B cell (primary cell): Measurements from ENCODE around the gene LGALS3. TPM values are rescaled to one million over a fixed set of nuclear protein-coding genes. Genes with fewer than 3 reads are reported as not detected.

Experiments used
- ATAC-seq: fragments of 200-7000 bp; cut with Tn5 transposase; one replicate; pipeline ENCODE4 v1.10.0; 2021; ENCODE audit warnings: low read depth, mild to moderate bottlenecking, moderate number of reproducible peaks, moderate library complexity
- CTCF ChIA-PET: fragments of 350-600 bp; sonication (Branson Sonifier 250); formaldehyde crosslinking; loops from one replicate; lab custom pipeline; 2021; ENCODE audit warnings: antibody characterized with exemption, inconsistent platforms; lab: Charles Lee
- POLR2A ChIA-PET: fragments of 350-600 bp; sonication (Branson Sonifier 250); formaldehyde crosslinking; loops from one replicate; lab custom pipeline; 2021; ENCODE audit warnings: antibody characterized with exemption; lab: Charles Lee
- DNase-seq: peaks from one replicate; pipeline ENCODE4 v3.0.0; 2013
- H2AFZ ChIP-seq: 2 replicates; pipeline ENCODE4 v1.6.1; 2012; ENCODE audit warnings: mild to moderate bottlenecking, low read depth, low read length; ENCODE audit not compliant: insufficient read depth, poor library complexity, severe bottlenecking
- H3K27ac ChIP-seq, 2 donors: 1 replicate in 1 of 2; 2 replicates in 1 of 2; pipeline ENCODE4 v1.5.1; 2012 to 2013; ENCODE audit warnings: low read length in 2 of 2, mild to moderate bottlenecking in 2 of 2, moderate library complexity in 1 of 2
- H3K27me3 ChIP-seq, 4 experiments: fragments of 200-600 bp in 1 of 4; sonication (generic) in 1 of 4; replicated peaks in 1 of 4; 1 replicate in 2 of 4; 2 replicates in 2 of 4; pipeline versions ENCODE4 v1.6.1 to v1.7.0; 2013 to 2016; ENCODE audit warnings: low read length in 3 of 4, mild to moderate bottlenecking in 2 of 4, mixed read lengths in 1 of 4, moderate library complexity in 1 of 4; ENCODE audit not compliant: insufficient read depth in 4 of 4, control insufficient read depth in 3 of 4; ENCODE audit errors: control extremely low read depth in 1 of 4
- H3K36me3 ChIP-seq, 2 experiments: replicated peaks in 1 of 2; 1 replicate in 1 of 2; 2 replicates in 1 of 2; pipeline versions ENCODE4 v1.6.1 to v1.7.1; 2013; ENCODE audit warnings: low read length in 1 of 2; ENCODE audit not compliant: insufficient read depth in 2 of 2, control insufficient read depth in 1 of 2; ENCODE audit errors: control extremely low read depth in 1 of 2, extremely low read depth in 1 of 2
- H3K4me1 ChIP-seq, 2 donors: fragments of 200-600 bp in 1 of 2; sonication (generic) in 1 of 2; 1 replicate in 1 of 2; 2 replicates in 1 of 2; pipeline versions ENCODE4 v1.5.1 to v1.6.1; 2013 to 2017; ENCODE audit warnings: low read length in 2 of 2; ENCODE audit not compliant: control insufficient read depth in 2 of 2, insufficient read depth in 2 of 2
- H3K4me2 ChIP-seq: replicated peaks from 2 replicates; pipeline ENCODE3; 2012; ENCODE audit warnings: mild to moderate bottlenecking, low read depth, low read length; ENCODE audit not compliant: poor library complexity, severe bottlenecking
- H3K4me3 ChIP-seq, 5 experiments: fragments of 200-600 bp in 1 of 5; sonication (generic) in 1 of 5; 1 replicate in 3 of 5; 2 replicates in 2 of 5; pipeline versions ENCODE4 v1.5.1 to v1.7.0; 2011 to 2016; ENCODE audit warnings: low read length in 4 of 5, mild to moderate bottlenecking in 4 of 5, low read depth in 2 of 5, control low read depth in 1 of 5, moderate library complexity in 1 of 5; ENCODE audit not compliant: insufficient read depth in 1 of 5; ENCODE audit errors: control extremely low read depth in 1 of 5, extremely low read depth in 1 of 5
- H3K79me2 ChIP-seq: fragments of 200-600 bp; sonication (generic); one replicate; pipeline ENCODE4 v1.6.0; 2016; ENCODE audit warnings: low read length; ENCODE audit not compliant: control insufficient read depth, insufficient read depth
- H3K9ac ChIP-seq: fragments of 200-600 bp; sonication (generic); 2 replicates; pipeline ENCODE4 v1.6.1; 2017; ENCODE audit warnings: mild to moderate bottlenecking, low read length, moderate library complexity
- H3K9me3 ChIP-seq, 3 donors: one replicate each; pipeline versions ENCODE4 v1.6.1 to v1.7.1; 2013; ENCODE audit warnings: low read length in 2 of 3; ENCODE audit not compliant: control insufficient read depth in 2 of 3, insufficient read depth in 1 of 3; ENCODE audit errors: control extremely low read depth in 1 of 3
- H4K20me1 ChIP-seq: 2 replicates; pipeline ENCODE4 v1.6.0; 2012; ENCODE audit warnings: mild to moderate bottlenecking, low read length; ENCODE audit not compliant: insufficient read depth, control insufficient read depth, poor library complexity, severe bottlenecking
- H3K27ac Mint-ChIP-seq: one replicate; pipeline ENCODE4 v1.8.0; 2021; ENCODE audit warnings: mixed read lengths
- H3K27me3 Mint-ChIP-seq: one replicate; pipeline ENCODE4 v1.8.0; 2021; ENCODE audit warnings: mixed read lengths
- H3K4me1 Mint-ChIP-seq: one replicate; pipeline ENCODE4 v1.8.0; 2021; ENCODE audit warnings: mixed read lengths
- H3K4me3 Mint-ChIP-seq: one replicate; pipeline ENCODE4 v1.8.0; 2021; ENCODE audit warnings: mixed read lengths
- H3K9me3 Mint-ChIP-seq: one replicate; pipeline ENCODE4 v1.8.0; 2022; ENCODE audit warnings: mixed read lengths; ENCODE audit not compliant: insufficient read depth
- CTCF ChIP-seq: fragments of 200-600 bp; IDR thresholded peaks from one replicate; pipeline ENCODE4 v1.8.0; 2022; ENCODE audit warnings: antibody characterized with exemption, mild to moderate bottlenecking
- EZH2 ChIP-seq: IDR thresholded peaks from 2 replicates; pipeline ENCODE4 v1.6.1; 2012; ENCODE audit warnings: borderline replicate concordance, low read depth, mild to moderate bottlenecking, moderate library complexity, low read length; ENCODE audit not compliant: insufficient read depth, poor library complexity, severe bottlenecking
- WGBS: methylation state at CpG from one replicate; pipeline ENCODE4 v1.1.5; 2013; ENCODE audit warnings: missing lambda C conversion rate; ENCODE audit not compliant: insufficient coverage; 5-methylcytosine and 5-hydroxymethylcytosine counted together
- intact Hi-C: fragments of 100-400 bp; cut with micrococcal nuclease; formaldehyde crosslinking; loops from one replicate; pipeline ENCODE4 v1.10.0; 2022
- polyA plus RNA-seq: library from polyadenylated mRNA; depleted of rRNA; stranded (reverse); fragments of >200 nt; gene quantifications from 2 replicates; pipeline ENCODE4 v1.2.3, GENCODE V29; 2012
- total RNA-seq, 2 donors: library from RNA; stranded (reverse); fragments of 120-200 nt in 1 of 2; gene quantifications; 1 replicate in 1 of 2; 2 replicates in 1 of 2; pipeline versions ENCODE4 v1.2.3 to v1.2.4, GENCODE V29; 2013 to 2022

The LGALS3 gene
- total and polyA plus RNA-seq, 2 donors (not counting 1 experiment from before 2014, with no cell fraction given), result 7.0 to 21.1 TPM

- Mint-ChIP-seq H3K4me3 (no peak overlapping the region), H3K27me3 (no peaks in the 10 kb centered on the region), H3K4me1 (peaks cover 4% of the 10 kb centered on the region), H3K9me3 (no peaks in the 10 kb centered on the region), H3K27ac (no peak overlapping the region)
- no peaks in the 10 kb centered on the region for H3K36me3 ChIP-seq
- H3K27ac ChIP-seq, result no peak overlapping the region
- H4K20me1 ChIP-seq, result no peaks in the 10 kb centered on the region
- ChIA-PET CTCF (interaction anchor here (0.7 to 1.7 kb wide), 3 partner anchors 10 to 76 kb away, joined by 3 to 7 read pairs (median 5); no protein-coding TSS in a partner anchor), POLR2A (no interaction called here)
- ATAC-seq (no peak), DNase-seq (no peak)
- peaks cover 0 to 5% (median 0%) of the 10 kb centered on the region in 3 donors for H3K9me3 ChIP-seq
- H3K27me3 ChIP-seq, result no peaks in the 10 kb centered on the region
- TF ChIP-seq CTCF, result no peak
- TF ChIP-seq EZH2, result no peak
- H3K4me3 ChIP-seq, result no peak overlapping the region
- no peaks in the 10 kb centered on the region for H3K79me2 ChIP-seq
- no peak overlapping the region for H3K9ac ChIP-seq
- no peak overlapping the region for H2AFZ ChIP-seq
- no peak overlapping the region for H3K4me2 ChIP-seq
- intact Hi-C loops, result no loop called here
- H3K4me1 ChIP-seq, result no peaks in the 10 kb centered on the region
Observed at GRCh38 chr14:55084401-55085059, 44.5 kb upstream of the LGALS3 start.

- no peak overlapping the region for H2AFZ ChIP-seq
- no peaks in the 10 kb centered on the region for H3K27me3 ChIP-seq
- ChIA-PET POLR2A (no interaction called here), CTCF (interaction anchor here (0.7 kb wide), 1 partner anchor 13 kb away, joined by 3 read pairs; no protein-coding TSS in a partner anchor)
- no peak overlapping the region for H3K27ac ChIP-seq
- DNase-seq (no peak), ATAC-seq (no peak)
- TF ChIP-seq EZH2, result no peak
- intact Hi-C loops, result no loop called here
- no peak overlapping the region for H3K9ac ChIP-seq
- no peak overlapping the region for H3K27ac Mint-ChIP-seq
- H3K4me1 ChIP-seq, result no peaks in the 10 kb centered on the region
- no peak overlapping the region for H3K4me3 Mint-ChIP-seq
- H3K4me2 ChIP-seq, result no peak overlapping the region
- no peak overlapping the region for H3K4me3 ChIP-seq
- H3K27me3 Mint-ChIP-seq, result no peaks in the 10 kb centered on the region
- H3K36me3 ChIP-seq, result no peaks in the 10 kb centered on the region
- H4K20me1 ChIP-seq, result no peaks in the 10 kb centered on the region
- H3K4me1 Mint-ChIP-seq, result peaks cover 5% of the 10 kb centered on the region
- no peaks in the 10 kb centered on the region for H3K9me3 Mint-ChIP-seq
- 100% methylated on average over 3 of the region's 4 CpGs for WGBS
- peaks cover 0 to 5% (median 0%) of the 10 kb centered on the region in 3 donors for H3K9me3 ChIP-seq
- H3K79me2 ChIP-seq, result no peaks in the 10 kb centered on the region
Observed at GRCh38 chr14:55085060-55085660, 43.9 kb upstream of the LGALS3 start.
